VCaP (cell line): ENCODE measurements around the gene FSTL4.

ENCODE experiments used
- H3K27ac ChIP-seq: fragments of 450-650 bp; 2 replicates; pipeline ENCODE4 v1.5.1; 2017
- CTCF ChIP-seq: fragments of 450-650 bp; conservative IDR thresholded peaks from 2 replicates; pipeline ENCODE4 v1.5.1; 2017; ENCODE audit warnings: mild to moderate bottlenecking, moderate library complexity

Gene FSTL4

GRCh38 chr5:133334796-133335639 lies 277.3 kb downstream of the FSTL4 start:
- no peak for TF ChIP-seq CTCF
- H3K27ac ChIP-seq, result no peak overlapping the region

- TF ChIP-seq CTCF, result no peak
- H3K27ac ChIP-seq, result no peak overlapping the region
Observed at GRCh38 chr5:133333326-133334150, 278.8 kb downstream of the FSTL4 start.

GRCh38 chr5:133332439-133333024 lies 279.8 kb downstream of the FSTL4 start:
- no peak overlapping the region for H3K27ac ChIP-seq
- TF ChIP-seq CTCF, result no peak

GRCh38 chr5:133331941-133332340 lies 280.4 kb downstream of the FSTL4 start:
- TF ChIP-seq CTCF, result no peak

GRCh38 chr5:133330956-133331355 lies 281.4 kb downstream of the FSTL4 start:
- no peak for TF ChIP-seq CTCF

More at GRCh38 chr5:133331941-133332340, 280.4 kb downstream of the FSTL4 start:
- no peak overlapping the region for H3K27ac ChIP-seq

GRCh38 chr5:133328800-133329199 lies 283.5 kb downstream of the FSTL4 start:
- no peak overlapping the region for H3K27ac ChIP-seq
- no peak for TF ChIP-seq CTCF

More at GRCh38 chr5:133330956-133331355, 281.4 kb downstream of the FSTL4 start:
- no peak overlapping the region for H3K27ac ChIP-seq

GRCh38 chr5:133327946-133328401 lies 284.4 kb downstream of the FSTL4 start:
- no peak for TF ChIP-seq CTCF
- H3K27ac ChIP-seq, result no peak overlapping the region
